GM04504 (cell line): ENCODE results near the gene CROCC.
A peak's percentile ranks its signal among the peaks of the same experiment; 100 is the strongest.
"Not testable (repeated sequence)": the region's sequence is repeated elsewhere in the genome, so short reads cannot be mapped to it uniquely, and the experiment has no call there.

Experiments
- DNase-seq: peaks from one replicate; pipeline ENCODE4 v3.0.0-alpha.2; 2012; ENCODE audit warnings: low read depth

The CROCC gene

DNA sequence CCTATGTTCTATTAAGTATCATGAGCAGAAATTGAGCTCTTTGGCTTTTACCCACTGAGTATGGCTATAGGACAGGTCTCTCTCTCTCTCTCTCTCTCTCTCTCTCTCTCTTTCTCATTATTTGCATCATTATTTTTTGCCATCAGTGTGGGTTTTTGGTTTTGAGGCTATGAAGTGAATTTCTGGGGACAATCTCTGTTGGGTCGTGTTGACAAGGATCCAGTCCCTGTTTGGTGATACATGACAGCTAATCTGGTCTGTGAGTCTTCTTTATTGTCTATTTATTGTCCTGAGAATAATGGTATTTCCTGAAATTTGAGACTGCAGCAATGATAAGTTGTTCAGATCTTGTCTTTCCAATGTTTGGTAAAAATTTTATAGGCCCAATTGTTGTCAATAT lies 24.1 kb upstream of the CROCC start:
- DNase-seq, result not testable (repeated sequence)

DNA sequence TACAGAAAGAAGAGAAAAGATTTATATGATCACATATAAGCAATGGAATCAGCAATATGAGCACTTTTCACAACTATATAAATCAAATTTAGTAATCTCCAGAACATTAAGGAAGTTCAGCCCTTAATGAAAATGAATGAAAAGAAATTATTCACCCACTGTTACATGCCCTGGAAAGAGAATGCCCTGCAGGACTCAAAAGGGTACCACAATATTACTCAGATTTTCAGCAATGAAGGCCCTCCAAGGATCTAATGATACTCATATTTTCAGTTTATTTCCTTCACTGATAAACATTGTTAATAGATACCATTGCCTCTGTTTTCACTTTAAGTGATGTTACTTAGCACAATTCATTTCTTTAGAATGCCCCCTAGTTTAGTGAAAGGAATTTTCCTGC lies 23.4 kb upstream of the CROCC start:
- DNase-seq, result not testable (repeated sequence)

DNA sequence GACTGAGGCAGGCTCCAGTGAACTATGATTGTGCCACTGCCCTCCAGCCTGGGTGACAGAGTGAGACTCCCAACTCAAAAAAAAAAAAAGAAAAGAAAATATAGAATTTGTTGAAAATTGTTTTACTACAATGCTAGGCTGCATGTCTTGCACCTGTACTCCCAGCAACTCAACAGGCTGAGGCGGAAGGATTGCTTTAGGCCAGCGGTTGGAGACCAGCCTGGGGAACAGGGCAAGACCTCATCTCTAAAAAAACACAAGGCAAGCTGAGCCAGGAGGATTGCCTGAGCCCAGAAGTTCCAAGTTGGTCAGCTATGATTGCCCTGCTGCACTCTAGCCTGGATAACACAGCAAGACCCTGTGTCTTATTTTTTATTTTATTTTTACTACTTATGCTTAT lies 22.7 kb upstream of the CROCC start:
- DNase-seq, result not testable (repeated sequence)

DNA sequence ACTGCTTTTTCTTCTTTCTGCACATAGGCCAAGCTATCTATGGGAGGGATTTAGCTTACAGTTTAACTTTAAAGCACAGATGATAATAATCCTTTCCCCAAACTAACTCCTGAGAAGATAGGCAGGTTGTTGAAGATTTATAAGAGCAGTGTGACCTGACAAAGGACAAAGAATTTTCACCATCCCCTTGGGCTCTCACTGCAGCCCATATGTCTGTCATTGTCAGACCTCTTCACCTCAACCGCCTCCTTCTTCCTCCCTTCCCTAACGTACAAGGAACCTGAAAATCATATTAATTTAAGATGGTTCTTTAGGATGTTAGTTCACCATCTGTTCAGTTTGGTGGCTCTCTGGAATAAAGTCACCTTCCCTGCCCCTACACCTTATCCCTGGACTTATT lies 21.0 kb upstream of the CROCC start:
- no peak for DNase-seq

DNA sequence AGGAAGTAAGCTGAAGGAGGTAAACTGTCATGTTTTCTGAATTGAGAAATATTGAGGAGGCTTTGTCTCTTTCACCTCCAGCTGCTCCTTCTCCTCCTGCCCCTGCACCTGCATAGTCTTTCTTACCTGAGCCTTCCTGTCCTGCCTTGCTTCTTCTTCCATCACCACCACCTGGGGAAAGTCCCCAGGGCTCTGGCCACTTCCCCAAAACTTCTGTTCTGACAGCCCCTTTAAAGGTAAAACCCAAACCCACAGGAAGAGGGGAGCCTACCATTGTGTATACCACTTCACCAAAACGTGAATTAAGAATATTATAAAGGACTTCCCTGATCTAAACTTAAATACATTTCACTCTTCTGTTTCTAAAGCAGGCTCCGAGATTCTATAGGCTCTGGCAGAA lies 20.4 kb upstream of the CROCC start:
- DNase-seq, result not testable (repeated sequence)

DNA sequence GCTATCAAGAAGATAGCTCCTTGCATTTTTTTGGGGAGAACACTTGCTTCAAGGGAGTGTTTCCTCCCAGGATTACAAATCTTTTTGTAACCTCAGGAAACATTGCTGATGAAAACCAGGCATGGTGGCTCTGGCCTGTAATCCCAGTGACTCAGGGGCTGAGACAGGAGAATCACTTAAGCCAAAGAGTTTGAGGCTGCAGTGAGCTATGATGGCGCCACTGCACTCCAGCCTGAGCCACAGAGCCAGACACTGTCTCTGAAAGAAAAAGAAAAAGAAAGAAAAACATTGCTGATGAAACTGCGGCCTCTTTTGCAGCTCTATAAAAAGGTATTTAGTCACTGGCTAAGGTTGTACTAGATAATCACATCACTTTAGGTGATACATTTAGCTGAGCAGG lies 18.7 kb upstream of the CROCC start:
- DNase-seq, result no peak

DNA sequence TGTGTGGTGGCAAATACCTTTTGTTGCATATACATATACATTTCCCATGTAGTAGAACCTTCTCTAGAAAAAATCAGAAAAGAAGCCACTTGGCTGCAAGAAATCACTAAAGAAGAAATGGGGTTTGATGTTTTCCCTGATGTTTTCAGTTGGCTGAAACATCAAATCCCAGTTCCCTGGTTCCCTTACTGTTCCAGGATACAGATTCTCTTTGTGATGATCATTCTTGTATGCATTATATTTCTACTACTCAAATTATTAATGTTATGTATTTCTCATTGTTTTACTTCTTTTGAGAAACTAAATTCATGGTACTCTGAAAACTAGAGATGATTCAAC lies 18.3 kb upstream of the CROCC start:
- no peak for DNase-seq

DNA sequence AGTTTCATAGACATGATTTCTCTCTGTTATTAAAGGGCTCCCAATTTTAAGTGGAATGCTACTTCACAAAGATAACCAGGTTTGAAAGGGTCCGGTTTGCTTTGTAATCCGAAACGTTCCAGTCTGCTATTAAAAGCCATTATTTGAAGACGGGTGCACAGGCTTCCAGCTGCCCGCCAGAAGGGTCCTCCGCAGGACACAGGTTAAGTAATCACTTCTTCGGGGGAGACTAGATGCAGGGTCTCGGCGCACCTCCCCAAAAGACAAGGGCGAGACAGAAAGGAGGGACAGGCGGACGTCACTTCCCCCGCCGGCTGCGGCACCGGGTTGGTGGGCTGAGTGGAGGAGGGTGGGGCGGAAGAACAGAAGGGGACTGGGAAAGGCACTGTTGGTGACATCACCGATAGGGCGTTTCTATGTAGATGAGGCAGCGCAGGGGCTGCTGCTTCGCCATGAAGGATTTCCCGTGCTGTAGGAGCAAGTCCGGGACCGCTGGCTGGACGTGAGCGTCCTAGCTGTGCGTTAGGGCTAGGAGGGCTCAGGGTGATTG lies 17.1 kb upstream of the CROCC start:
- DNase-seq, result peak; percentile 89

DNA sequence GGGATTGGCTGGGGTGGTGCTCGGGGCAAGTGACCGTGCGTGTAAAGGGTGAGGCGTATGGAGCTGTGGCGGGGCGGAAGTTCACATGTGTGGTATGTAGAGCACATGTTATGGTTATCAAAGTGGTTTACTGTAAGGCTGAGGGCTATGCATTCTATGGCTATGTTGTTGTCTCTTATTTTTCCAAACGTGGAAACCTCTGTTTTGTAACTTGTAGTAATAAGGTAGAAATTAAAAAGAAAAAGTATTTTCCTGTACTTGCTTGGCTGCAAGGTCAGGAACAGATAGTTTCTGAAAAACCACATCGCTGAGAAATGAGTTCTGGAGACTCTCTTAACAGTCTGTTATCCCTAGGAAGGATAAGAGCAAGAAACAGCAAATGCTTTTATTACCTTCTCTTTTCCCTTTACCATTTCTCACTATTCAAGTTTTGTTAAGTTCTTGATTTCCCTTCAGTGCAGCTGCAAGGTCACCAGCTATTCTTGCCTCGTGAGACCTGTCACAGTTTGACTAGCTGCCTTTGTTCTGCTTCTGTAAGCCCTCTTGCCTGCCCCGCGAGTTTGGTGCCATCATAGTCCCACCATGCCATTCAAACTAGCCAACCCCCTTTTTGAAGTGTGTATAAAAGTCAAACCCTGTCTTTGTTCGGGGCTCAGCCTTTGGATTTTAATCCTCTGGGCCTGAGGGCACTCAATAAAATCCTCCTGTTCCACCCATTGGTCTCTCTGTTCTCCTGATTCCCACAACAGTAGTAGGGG lies 16.4 kb upstream of the CROCC start:
- DNase-seq, result no peak

DNA sequence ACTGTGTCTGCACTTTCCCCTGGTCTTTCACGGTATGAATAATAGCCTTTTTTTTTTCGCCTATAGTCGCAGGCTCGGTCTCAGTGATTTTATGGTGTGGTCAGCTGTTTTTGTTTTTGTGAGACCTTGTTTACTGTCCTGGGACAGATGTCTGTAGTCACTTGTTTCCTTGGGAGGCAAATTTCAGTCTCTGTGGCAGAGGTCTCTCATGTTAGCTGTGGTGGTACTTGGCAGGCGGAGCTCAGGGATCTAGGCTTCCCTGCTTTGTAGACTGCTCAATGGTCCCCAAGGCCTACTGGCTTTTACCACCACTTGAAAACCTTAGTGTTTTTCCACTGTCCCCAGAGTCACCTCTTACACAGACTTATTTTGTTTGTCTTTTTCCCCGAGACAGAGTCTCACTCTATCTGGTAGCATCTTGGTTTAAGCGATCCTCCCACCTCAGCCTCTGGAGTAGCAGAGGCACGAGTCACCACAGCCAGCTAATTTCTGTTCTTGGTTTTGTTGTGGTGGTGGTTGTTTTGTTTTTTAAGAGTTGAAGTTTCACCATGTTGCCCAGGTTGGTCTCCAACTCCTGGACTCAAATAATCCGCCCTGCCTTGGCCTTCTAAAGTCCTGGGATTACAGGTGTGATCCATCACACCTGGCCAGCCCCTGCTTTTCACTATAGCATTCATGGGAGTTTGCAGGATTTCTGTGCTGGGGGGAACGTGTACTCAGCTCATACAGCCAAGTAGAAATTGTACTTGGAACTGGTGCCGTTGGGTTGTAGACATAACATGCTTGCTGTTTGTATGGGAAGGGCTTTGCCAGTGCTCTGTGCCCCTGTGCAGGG lies 15.6 kb upstream of the CROCC start:
- no peak for DNase-seq

DNA sequence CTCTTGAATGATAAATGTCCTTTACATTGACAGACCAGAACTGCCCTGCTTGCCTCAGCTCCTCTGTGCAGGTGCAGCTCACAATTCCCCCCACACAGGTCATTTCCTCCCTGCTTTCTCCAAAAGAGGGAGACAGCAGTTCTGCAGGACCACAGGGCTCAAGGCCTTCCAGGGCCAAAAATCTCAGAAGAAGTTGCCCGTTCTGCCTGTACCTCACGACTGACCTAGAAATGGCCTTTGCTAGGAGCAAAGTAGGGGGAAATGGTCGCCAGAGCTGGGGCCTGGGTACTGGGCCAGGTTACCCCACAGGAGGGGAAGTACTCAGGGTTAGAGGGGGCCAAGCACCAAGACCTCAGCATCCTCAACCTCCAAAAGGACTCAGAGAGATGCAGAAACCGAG lies 14.9 kb upstream of the CROCC start:
- no peak for DNase-seq

DNA sequence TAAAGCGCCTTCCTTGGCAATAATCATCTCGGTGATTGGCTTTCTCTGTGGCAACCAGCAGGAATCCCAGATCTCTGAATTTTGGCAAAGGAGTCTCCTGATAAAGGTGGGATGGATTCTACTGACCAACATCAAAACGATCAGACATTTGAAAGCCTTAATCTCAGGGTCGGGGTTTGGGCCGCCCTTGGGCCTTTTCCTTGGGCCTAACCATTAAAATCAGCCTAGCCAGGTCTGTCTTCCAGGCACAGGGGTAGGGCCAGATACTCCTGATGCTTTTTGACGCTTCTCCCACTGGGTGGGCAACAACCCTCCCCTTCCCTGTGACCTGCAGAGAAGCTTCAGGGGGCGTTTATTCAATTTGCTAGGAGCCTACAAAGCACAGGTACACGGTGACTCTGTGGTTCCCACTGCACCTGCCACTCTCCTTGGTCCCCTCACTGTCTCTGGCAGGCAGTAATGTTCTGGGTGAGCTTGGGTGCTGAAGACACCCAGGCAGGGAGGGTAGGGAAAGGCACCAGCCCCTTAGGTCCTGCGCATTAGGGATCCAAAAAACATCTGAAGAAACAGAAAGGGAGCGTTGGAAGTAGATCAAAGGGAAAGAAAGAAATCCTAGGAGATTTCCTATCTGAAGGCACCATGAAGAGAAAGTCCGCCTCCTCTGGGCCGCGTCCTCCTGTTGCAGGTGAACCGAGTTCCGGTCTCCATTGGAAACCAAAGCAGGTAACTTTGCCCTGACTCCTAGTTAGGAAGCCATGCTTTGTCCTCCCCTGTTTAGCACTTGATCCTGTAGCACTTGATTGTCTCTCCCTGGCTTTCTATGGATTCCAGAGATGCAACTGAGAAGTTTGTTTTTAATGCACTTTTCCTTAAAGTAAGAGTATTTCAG lies 13.6 kb upstream of the CROCC start:
- DNase-seq, result no peak

DNA sequence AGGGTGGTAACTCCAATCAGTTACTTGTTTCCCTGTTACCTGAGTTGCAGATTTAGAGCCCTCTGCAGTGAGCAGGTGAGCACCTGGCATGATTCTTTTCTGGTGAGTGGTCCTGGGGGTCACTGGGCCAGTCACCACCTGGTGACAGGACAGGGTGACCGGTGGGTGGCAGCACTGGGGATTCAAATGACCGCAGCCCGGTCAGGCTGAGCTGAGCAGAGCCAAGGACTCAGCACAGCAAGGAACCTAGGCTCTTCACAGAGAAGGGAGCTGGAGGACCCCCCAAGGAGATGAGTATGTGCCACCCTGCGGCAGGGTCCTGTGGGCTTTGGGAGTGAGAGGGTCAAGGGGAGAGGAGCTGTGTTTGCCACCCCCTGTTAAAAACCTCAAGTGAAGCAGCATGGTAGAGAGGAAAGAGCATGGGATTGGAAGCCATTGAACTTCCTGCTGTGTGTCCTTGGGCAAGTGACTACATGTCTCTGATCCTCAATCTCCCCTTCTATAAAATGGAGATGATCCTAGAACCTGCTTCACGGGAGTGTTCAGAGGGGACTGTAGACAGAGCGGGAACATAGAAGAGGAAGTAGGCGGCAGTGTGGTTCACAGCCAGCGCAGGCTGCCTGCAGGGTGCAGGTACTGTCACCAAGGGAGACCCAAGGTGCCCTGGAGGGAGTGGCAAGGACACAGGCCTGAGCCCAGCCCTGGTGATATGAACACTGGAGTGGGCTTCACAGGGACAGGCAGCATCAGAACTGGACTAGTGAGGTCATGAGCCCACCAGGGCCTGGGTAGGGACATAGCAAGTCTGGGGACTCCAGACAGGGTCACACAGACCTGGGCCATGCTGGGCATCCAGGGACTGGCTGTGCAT lies 9.6 kb upstream of the CROCC start:
- not testable (repeated sequence) for DNase-seq

DNA sequence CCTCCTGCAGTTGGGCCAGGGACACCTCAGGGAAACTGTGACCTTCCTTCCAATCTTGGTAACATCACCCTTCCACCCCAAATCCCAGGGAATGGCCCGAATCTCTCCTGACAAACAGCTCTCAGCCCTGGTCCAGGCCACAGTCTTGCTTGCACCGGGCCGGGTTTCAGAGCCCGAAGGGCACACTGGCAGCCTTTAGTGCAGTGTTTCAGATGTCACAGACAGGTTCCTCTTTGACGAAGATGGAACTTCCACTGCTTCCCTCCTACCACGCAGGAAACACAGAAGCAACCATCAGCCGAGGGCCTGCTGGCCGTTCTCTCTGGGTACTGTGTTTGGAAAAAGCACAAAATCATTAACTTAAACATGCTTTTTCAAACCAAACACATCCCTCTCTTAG lies 9.0 kb upstream of the CROCC start:
- not testable (repeated sequence) for DNase-seq

DNA sequence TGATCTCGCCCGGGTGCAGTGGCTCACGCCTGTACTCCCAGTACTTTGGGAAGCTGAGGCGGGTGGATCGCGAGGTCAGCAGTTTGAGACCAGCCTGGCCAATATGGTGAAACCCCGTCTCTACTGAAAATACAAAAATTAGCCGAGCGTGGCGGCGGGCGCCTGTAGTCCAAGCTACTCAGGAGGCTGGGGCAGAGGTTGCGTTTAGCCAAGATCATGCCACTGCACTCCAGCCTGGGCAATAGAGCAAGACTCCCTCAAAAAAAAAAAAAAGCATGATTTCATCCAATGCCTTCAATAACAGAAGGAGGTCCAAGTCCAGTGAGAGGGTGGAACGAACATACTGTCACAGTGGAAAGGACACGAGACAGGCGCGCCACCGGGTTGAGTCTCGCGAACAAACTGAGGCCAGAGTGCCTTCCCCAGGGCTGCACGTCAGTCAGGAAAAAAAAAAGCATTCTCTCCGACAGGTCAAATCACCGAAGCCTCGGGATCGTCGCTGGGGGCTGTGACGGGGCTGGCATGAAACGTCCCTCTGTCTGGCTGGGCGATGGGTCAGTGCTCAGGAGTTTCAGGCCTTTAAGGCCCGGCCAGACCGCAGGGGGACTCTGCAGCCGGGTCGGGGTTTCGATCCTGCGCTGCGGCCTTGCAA lies 8.4 kb upstream of the CROCC start:
- no peak for DNase-seq

DNA sequence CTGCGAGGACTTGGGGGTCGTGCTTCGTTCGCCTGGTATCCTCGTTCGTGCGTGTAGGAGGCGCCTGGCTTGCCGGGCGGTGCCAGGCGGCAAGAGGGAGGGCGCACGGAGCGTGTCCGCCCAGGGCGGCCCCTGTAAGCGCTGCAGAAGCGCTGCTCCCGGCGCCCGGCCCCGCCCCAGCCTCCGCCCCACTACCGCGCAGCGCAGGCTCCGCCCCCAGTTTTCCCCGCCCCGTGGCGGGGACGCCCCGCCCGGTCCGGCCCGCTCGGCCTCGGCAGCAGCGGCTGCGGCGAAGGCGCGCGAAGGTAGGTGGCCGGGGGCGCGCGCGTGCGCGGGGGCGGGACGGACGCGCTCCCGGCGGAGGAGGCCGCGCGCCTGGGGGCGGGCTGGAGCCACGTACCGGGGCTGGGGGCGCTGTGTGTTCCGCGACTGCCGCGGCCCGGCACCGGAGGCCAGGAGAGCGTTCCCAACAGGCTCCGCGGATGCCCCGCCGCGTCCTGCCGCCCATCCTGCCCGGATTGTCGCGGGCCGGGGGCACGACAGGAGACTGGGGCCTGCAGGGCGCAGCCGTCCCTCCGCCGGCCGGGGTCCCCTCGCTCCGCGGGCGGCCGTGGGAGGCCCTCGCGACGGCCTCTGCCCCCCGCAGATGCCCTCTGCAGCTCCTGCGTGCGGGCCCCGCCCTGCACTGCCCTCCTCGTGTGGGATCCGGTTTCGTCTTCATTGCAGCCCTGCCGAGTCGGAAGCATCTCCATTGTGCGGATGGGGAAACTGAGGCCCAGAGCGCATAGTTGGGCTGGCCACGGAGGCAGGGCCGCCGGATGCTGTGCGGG lies 7.7 kb upstream of the CROCC start:
- DNase-seq, result peak; percentile 74

DNA sequence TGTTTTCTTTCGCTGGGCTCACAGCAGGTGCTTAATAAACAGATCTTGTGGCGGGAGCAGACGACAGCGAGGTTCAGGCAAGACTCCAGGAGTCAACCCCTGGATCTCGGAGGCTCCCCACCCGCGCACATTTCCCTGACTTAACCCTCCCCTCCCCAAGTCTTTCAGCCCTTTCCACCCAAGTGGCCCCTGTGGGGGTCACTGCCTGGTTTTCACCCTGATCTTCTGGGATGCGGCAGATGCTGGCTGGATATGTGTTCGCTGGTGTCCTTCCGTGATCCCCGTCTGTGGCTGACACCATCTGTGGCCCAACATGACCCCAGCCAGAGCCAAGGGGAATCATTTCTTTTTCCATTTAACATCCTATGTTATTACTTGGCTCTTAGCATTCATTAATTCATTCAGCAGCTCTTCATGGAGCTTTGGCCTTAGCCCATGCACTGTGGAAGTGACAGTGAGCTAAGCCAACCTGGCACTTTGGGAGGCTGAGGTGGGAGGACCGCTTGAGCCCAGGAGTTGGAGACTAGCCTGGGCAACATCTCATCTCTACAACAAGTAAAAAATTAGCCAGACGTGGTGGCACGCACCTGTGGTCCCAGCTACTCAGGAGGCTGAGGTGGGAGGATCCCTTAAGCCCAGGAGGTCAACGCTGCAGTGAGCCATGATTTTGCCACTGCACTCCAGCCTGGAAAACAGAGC lies 6.7 kb upstream of the CROCC start:
- DNase-seq, result not testable (repeated sequence)

DNA sequence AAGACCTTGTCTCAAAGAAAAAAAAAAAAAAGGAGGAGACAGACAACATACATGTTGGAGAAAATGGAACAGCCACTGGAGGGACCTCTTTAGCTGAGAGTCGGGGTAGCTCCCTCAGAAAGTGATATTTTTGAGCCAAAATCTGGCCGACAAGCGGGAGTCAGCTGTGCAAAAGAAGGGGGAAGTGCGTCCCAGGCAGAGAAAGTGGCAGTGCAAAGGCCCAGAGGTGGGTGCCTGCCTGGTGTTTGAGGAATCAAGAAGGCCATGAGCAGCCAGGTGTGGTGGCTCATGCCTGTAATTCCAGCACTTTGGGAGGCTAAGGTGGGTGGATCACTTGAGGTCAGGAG lies 6.1 kb upstream of the CROCC start:
- DNase-seq, result no peak
